ENCODE measurements around the gene MTHFS. TPM values are rescaled to one million over a fixed set of nuclear protein-coding genes. Genes with fewer than 3 reads are reported as not detected.

Gene MTHFS
- total RNA-seq, 4 donors from 2014 or later = 19.4 to 41.3 (median 36.8) TPM

DNA sequence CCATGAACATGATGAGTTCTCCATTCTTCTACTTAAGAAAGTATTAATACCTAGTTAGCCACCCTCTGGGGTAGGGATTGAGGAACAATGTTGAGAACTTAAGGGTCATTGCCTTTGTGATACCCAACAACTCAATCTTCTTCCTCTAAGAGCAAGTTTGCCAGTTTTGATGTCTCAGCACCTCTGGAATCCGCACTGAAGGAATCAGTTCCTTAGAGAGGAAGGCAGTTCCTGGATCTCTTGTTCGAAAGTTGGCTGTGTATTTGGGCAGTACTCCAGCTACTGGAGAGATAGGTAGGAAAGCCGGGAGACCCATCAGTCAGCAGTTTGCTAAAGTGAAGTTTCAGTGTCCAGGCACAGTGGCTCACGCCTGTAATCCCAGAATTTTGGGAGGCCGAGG lies 35.6 kb upstream of the MTHFS start:
- TF ChIP-seq, protein P1, sequence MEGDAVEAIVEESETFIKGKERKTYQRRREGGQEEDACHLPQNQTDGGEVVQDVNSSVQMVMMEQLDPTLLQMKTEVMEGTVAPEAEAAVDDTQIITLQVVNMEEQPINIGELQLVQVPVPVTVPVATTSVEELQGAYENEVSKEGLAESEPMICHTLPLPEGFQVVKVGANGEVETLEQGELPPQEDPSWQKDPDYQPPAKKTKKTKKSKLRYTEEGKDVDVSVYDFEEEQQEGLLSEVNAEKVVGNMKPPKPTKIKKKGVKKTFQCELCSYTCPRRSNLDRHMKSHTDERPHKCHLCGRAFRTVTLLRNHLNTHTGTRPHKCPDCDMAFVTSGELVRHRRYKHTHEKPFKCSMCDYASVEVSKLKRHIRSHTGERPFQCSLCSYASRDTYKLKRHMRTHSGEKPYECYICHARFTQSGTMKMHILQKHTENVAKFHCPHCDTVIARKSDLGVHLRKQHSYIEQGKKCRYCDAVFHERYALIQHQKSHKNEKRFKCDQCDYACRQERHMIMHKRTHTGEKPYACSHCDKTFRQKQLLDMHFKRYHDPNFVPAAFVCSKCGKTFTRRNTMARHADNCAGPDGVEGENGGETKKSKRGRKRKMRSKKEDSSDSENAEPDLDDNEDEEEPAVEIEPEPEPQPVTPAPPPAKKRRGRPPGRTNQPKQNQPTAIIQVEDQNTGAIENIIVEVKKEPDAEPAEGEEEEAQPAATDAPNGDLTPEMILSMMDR (IDR thresholded peaks at IDR 0.05; ENCODE audit: low read depth) = no peak

DNA sequence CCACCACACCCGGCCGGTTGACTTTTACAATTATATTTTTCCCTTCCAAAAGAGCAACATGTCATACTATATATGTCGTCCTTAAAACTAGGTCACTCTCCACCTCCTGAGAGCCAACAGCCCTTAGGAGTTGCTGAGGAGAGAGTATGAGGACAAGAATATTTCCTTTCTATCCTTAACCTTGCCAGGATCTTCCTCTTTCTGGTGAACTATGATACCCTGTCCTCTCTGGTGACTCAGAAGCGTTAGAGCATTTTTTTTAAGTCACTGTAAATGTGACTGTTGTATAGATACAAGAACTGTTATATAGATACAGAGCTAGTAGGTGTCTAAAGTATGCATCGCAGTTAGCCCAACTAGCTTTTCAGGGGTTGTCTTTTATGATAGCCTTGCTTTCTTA lies 33.7 kb upstream of the MTHFS start:
- TF ChIP-seq, protein P1 (IDR thresholded peaks at IDR 0.05; ENCODE audit: low read depth) = no peak

DNA sequence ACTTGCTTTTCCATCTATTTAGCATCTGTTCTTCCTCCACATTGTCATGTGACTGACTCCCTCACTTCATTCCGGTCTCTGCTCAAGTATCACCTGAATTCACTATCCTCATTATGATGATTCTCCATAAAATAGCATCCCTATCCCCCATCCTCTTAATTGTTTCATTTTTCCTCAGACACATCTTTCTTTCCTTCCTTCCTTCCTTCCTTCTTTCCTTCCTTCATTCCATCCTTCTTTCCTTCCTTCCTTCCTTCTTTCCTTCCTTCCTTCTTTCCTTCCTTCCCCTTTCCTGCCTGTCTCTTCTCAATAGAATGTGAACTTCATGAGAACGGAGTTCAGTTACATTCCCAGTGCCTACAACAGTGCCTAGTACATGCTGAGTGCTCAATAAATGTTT lies 32.6 kb upstream of the MTHFS start:
- TF ChIP-seq, protein P1 (IDR thresholded peaks at IDR 0.05; ENCODE audit: low read depth) = no peak

DNA sequence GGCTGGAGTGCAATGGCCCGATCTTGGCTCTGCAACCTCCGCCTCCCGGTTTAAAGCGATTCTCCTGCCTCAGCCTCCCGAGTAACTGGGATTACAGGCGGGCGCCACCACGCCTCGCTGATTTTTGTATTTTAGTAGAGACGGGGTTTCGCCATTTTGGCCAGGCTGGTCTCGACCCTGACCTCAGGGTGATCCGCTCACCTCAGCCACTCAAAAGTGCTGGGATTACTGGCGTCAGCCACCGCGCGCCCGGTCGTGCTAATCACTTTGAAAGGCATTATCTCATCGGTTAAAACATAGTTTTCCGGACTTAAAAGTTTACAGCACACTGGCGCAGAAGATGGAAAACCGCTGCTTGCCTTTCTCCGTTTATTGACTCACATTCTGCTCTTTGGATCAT lies 27.6 kb upstream of the MTHFS start:
- TF ChIP-seq, protein P1 (IDR thresholded peaks at IDR 0.05; ENCODE audit: low read depth) = no peak

DNA sequence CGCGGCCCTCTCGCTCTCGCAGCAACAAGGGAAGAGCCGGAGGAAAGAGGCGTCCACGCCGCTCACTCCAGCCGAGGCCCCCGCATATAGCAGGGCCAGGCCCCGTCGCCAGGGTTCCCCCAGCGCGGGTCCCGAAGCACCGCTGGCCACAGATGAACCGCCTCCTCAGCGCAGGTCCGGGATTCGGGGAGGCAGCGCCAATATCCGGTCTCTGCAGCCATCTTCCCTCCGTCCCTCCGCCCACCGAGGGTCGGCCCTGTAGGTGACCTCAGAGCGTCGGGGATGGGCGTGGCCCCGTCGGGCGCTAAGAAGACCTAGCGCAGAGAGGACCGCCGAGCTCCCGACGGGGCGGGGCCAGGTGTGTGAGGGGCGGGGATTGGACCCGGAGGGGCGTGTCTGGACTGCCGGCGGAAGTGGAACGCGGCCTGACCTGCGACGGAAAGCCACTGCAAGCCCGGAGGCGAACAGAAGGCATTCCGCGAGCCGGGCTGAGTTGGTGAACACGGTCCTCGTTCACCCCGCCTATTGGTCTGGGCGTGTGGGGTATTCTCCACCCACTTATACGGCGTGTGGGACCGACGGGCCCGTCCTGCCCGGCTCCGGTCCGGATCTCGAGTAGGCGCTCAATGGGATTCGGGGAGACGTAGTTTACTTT lies 26.8 kb upstream of the MTHFS start:
- TF ChIP-seq, protein P1 (IDR thresholded peaks at IDR 0.05; ENCODE audit: low read depth) = no peak

DNA sequence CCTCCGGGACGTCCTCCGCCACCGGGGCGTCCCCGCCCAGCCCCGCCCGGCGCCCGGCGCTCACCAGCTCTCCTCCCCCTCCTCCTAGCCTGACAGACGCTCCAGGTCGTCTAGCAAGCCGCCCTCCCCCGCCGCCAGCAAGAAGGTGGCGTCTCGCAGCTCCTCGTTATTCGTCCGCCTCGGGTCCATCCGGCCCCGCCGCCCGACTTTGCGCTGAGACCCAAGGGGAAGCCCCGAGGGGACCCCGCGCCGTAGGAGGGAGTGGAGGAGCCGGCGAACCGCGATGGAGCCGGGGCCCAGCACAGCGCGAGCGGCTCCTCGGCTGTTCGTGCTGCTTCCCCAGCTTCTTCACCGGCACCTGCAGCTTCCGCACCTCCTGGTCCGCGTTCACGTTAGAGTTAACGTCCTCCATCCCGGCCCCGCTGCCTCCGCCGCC lies 26.3 kb upstream of the MTHFS start:
- TF ChIP-seq, protein P1 (IDR thresholded peaks at IDR 0.05; ENCODE audit: low read depth) = no peak

DNA sequence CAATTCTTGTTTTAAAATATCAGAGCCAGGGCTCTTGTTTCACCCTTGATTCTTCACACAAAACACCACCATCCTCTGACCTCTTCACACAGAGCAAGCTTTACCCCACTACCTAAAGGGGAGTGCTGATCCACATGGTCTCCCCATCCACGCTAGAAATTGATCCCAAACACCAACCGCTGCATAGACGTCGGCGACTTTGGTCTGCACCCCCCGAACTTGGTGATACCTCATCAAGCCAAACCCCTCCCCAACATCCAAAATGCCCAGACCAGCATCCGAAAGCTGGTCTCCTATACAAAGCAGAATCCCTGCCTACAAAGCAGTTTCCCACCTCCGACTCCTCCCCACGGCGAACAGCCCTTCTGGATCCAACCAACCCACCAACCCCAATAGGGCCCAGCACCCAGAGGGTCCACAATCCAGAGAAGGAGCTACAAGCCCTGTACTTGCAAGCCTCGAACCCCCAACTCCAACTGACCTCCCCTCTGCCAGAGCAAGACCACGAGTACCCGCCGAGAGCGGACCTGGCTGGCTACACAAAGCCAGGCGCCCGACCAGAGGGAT lies 25.8 kb upstream of the MTHFS start:
- TF ChIP-seq, protein P1 (IDR thresholded peaks at IDR 0.05; ENCODE audit: low read depth) = no peak

Data from subcutaneous adipose tissue (tissue), 4 donors.